ENCODE measurements around the gene OR4C11.

OR4C11 gene, protein sequence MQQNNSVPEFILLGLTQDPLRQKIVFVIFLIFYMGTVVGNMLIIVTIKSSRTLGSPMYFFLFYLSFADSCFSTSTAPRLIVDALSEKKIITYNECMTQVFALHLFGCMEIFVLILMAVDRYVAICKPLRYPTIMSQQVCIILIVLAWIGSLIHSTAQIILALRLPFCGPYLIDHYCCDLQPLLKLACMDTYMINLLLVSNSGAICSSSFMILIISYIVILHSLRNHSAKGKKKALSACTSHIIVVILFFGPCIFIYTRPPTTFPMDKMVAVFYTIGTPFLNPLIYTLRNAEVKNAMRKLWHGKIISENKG

DNA sequence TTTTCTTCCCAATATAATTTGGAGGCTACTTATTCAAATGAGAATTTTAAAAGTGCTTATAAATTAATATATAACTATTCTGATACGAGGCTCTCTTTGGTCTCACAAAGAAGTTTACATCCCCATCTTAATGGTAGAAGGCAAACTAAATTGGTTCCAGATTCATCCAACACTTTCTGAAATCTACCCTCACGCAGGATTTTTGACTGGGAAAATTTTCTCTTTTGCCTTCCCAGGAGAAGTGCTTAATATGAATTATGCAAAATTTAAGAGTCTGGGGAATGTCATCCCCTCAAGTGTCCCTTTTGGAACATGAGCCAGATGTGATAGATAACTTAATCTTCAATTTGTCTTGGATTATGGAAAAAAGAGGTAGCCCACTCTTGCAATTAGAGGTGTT is at the start of gene OR4C11:
Gene OR4C11, minus strand, starts transcription at position 101 of the 400 bp plus-strand sequence. CDS start 3,272 bp downstream, outside the sequence.
- no peak for FAIRE-seq
- DNase-seq (ENCODE audit: insufficient read length, low spot score) = no peak

DNA sequence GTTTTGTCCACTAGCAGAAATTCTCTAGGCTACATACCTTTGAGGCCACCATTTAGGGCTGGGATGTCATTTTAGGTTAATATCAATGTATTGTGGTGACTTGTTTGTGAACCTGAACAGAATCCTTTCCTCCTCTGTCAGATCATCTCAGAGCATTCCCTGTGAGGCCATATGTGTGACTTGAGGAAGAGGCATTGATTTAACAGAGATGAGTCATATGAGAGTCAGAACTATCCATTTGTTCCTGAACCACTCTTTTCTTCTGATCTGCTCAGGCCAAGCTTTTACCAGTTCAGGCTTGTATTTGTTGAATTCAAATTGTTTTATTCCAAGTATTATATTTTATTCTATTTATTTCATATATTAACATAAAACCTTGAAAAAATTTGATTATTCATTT is 47.7 kb upstream of the OR4C11 start:
- DNase-seq (ENCODE audit: insufficient read length, low spot score) (no peak), FAIRE-seq (no peak)

DNA sequence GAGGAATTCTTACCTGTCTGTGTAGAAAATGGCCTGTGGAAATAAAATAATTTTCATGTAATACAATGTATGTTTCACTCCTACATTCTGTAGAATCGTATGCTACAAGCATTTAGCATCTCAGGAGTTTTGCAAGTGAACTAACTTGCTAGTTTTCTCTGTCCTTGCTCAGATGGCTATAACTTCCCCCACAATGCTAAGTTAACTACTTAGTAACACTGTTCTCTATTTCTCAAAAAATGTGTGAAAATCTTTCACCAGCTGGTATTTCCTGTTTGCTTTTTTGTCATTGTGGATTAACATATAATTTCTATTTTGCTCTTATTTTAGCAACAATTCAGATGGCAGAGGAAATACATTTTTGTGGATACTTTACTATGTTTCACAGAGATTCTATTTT is 45.1 kb upstream of the OR4C11 start:
- FAIRE-seq (no peak), DNase-seq (ENCODE audit: insufficient read length, low spot score) (no peak)

DNA sequence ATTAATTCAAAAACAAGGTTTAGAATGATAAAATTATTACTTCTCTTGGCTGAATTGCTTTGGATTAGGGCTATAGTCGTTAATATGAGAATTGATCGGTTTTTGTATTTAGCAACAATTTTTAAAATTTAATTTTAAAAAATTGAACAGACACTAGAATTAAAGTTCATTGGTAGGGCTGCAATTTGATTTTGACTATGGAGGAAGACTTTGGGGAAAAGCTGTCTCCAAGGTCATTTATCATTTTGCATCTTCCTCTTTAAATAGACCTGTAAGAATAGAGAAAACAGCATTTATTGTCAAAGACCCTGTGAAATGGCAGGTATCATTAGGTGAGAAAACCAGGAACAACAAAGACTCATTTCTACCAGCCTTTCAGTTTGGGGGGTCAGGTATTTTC is 40.6 kb upstream of the OR4C11 start, which contains the start of gene OR4S2:
Gene OR4S2, plus strand, starts transcription at position 301 of the 400 bp plus-strand sequence. CDS start 2,577 bp downstream, outside the sequence.
- DNase-seq (ENCODE audit: insufficient read length, low spot score) = no peak
- FAIRE-seq = no peak

DNA sequence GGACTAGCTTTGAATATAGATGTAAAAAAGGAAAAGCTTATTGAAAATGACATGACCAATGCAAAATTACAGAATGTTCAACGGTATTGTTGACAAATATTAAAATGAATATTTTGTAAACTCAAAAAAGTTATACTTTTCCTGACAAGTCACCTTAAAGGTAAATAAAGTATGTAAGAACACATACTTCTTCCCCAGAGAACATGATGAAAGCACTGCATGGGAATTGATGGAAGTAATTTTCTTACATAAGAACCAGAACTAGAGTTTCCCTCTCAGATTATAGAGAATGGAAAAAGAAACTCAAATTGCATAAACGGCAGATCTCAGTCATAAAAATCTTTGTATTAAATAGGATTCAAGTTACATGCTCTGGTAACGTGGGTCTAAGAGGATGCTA is 27.4 kb upstream of the OR4C11 start, which contains the start of gene OR4P4:
Gene OR4P4, plus strand, starts transcription at position 301 of the 400 bp plus-strand sequence.
- DNase-seq (ENCODE audit: insufficient read length, low spot score) = no peak
- no peak for FAIRE-seq

DNA sequence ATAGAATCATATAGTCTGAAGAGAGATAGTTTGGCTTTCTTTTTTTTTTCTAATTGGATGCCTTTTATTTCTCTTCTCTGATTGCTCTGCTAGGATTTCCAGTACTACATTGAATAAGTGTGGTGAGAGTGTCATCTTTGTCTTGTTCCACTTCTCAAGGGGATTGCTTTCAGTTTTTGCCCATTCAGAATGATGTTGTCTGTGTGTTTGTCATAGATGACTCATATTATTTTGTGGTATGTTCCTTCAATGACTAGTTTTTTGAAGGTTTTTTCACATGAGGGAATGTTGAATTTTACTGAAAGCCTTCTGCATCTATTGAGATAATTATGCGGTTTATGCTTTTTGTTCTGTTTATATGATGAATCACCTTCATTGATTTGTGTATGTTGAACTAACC is 17.1 kb upstream of the OR4C11 start:
- DNase-seq (ENCODE audit: insufficient read length, low spot score) (no peak), FAIRE-seq (no peak)

DNA sequence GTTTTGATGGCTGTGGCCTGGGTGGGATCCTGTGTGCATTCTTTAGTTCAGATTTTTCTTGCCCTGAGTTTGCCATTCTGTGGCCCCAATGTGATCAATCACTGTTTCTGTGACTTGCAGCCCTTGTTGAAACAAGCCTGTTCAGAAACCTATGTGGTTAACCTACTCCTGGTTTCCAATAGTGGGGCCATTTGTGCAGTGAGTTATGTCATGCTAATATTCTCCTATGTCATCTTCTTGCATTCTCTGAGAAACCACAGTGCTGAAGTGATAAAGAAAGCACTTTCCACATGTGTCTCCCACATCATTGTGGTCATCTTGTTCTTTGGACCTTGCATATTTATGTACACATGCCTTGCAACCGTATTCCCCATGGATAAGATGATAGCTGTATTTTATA is 34.9 kb downstream of the OR4C11 start:
- DNase-seq (ENCODE audit: insufficient read length, low spot score) = no peak

DNA sequence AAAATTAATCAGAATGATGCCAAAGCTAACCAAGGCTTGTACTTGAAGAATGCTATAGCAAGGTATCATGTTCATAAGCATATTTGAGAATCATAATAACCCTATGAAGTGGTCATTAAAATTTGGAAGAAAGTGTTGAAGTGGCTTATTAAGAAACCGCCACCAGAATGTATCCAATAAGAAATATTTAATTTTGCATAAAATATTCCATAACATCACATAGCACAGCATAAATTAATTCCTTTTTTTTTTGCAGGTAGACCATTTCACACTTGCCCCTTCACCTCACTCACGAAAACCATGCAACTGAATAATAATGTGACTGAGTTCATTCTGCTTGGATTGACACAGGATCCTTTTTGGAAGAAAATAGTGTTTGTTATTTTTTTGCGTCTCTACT is 35.6 kb downstream of the OR4C11 start, which contains the start of gene OR4C16:
Gene OR4C16, plus strand, starts transcription at position 301 of the 400 bp plus-strand sequence. Its CDS starts 0 bp downstream, at position 301.
- DNase-seq (ENCODE audit: insufficient read length, low spot score) (no peak), FAIRE-seq (no peak)

More for the DNA sequence above, 34.9 kb downstream of the OR4C11 start:
- no peak for FAIRE-seq

DNA sequence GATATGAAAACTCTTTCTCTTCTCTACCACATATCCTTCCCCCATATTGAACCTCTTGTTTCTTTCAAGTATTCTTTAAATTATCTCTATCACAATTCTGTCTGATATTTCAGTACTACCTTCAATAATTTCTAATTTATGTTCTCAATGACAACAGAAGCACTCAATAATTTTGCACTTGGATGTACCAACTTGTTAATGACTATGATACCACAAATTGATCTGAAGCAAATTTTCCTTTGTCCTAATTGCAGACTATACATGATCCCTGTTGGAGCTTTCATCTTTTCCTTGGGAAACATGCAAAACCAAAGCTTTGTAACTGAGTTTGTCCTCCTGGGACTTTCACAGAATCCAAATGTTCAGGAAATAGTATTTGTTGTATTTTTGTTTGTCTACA is 53.3 kb downstream of the OR4C11 start, which contains the start of gene OR4C15:
Gene OR4C15, plus strand, starts transcription at position 301 of the 400 bp plus-strand sequence. Its CDS starts 0 bp downstream, at position 301.
- no peak for FAIRE-seq

More for the DNA sequence above, 53.3 kb downstream of the OR4C11 start, which contains the start of gene OR4C15:
- no peak for DNase-seq (ENCODE audit: insufficient read length, low spot score)

Data from HTR-8/SVneo (cell line).